Activated naive CD8-positive, alpha-beta T cell treated with anti-CD3 and anti-CD28 coated beads, Interleukin-2, amount 10 ng/mL, durations not matched to agents 7 days and 5 days (primary cell): ENCODE results near the gene PTH1R. TPM values are rescaled to one million over a fixed set of nuclear protein-coding genes. Genes with fewer than 3 reads are reported as not detected.

Experiments used
- ATAC-seq: fragments of 150-1000 bp; cut with Tn5 transposase; one replicate; pipeline ENCODE4 v1.10.0; 2021; ENCODE audit warnings: low read depth, moderate library complexity
- POLR2A ChIA-PET: fragments of 350-600 bp; sonication (Branson Sonifier 250); formaldehyde crosslinking; loops from one replicate; lab custom pipeline; 2021; ENCODE audit warnings: antibody characterized with exemption; lab: Charles Lee
- DNase-seq: peaks from one replicate; pipeline ENCODE4 v3.0.0; 2021
- H3K27ac Mint-ChIP-seq: one replicate; pipeline ENCODE4 v1.8.0; 2022; ENCODE audit warnings: mild to moderate bottlenecking, mixed read lengths
- H3K27me3 Mint-ChIP-seq: one replicate; pipeline ENCODE4 v1.8.0; 2022; ENCODE audit warnings: mild to moderate bottlenecking, moderate library complexity, mixed read lengths
- H3K36me3 Mint-ChIP-seq: one replicate; pipeline ENCODE4 v1.8.0; 2021; ENCODE audit warnings: mild to moderate bottlenecking, mixed read lengths
- H3K4me1 Mint-ChIP-seq: one replicate; pipeline ENCODE4 v1.8.0; 2021; ENCODE audit warnings: mixed read lengths
- H3K4me3 Mint-ChIP-seq: one replicate; pipeline ENCODE4 v1.8.0; 2022; ENCODE audit warnings: mild to moderate bottlenecking, moderate library complexity, mixed read lengths
- H3K9me3 Mint-ChIP-seq: one replicate; pipeline ENCODE4 v1.8.0; 2021; ENCODE audit warnings: mixed read lengths
- total RNA-seq, 2 experiments: library from RNA; stranded (reverse); gene quantifications; one replicate each; pipeline ENCODE4 v1.2.3, GENCODE V29; 2021

Gene PTH1R
- total RNA-seq, 2 experiments from 2014 or later: not detected

GRCh38 chr3:46853441-46854415 lies 23.8 kb upstream of the PTH1R start:
- H3K27ac Mint-ChIP-seq: no peak overlapping the region
- no peak overlapping the region for H3K4me3 Mint-ChIP-seq
- POLR2A ChIA-PET: no interaction called here
- H3K36me3 Mint-ChIP-seq: no peaks in the 10 kb centered on the region
- no peaks in the 10 kb centered on the region for H3K9me3 Mint-ChIP-seq
- H3K27me3 Mint-ChIP-seq: peaks cover 1% of the 10 kb centered on the region
- DNase-seq: no peak
- no peak for ATAC-seq
- no peaks in the 10 kb centered on the region for H3K4me1 Mint-ChIP-seq

DNA sequence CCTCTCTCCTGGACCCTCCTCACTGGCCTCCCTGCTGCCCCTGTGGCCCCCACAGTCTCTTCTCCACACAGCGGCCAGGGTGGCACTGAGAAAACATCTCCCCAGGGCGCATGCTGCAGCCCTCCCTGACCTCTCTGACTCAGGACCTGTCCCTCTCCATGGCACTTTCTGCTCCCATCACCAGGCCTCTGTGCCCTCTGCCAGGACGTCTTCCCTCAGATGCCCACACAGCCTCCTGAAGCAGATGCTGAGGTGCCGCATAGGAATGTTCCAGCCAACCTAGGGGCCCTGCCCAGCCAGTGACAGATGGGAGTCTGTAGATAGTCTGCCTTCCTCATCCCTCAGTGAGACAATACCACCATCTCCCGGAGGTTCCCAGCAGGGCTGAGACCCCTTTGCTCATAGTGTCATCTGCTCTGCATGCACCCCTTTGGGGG lies 22.9 kb upstream of the PTH1R start:
- H3K9me3 Mint-ChIP-seq: no peaks in the 10 kb centered on the region
- ATAC-seq: no peak
- no peak overlapping the region for H3K27ac Mint-ChIP-seq
- H3K36me3 Mint-ChIP-seq: no peaks in the 10 kb centered on the region
- no peaks in the 10 kb centered on the region for H3K4me1 Mint-ChIP-seq
- H3K27me3 Mint-ChIP-seq: peaks cover 4% of the 10 kb centered on the region
- no peak for DNase-seq
- H3K4me3 Mint-ChIP-seq: no peak overlapping the region
- POLR2A ChIA-PET: no interaction called here

GRCh38 chr3:46856576-46857471 lies 20.7 kb upstream of the PTH1R start:
- no peak overlapping the region for H3K4me3 Mint-ChIP-seq
- H3K4me1 Mint-ChIP-seq: no peaks in the 10 kb centered on the region
- no peaks in the 10 kb centered on the region for H3K36me3 Mint-ChIP-seq
- POLR2A ChIA-PET: no interaction called here
- no peaks in the 10 kb centered on the region for H3K9me3 Mint-ChIP-seq
- ATAC-seq: no peak
- peaks cover 4% of the 10 kb centered on the region for H3K27me3 Mint-ChIP-seq
- H3K27ac Mint-ChIP-seq: no peak overlapping the region
- DNase-seq: no peak

GRCh38 chr3:46857485-46858341 lies 19.8 kb upstream of the PTH1R start:
- no peaks in the 10 kb centered on the region for H3K4me1 Mint-ChIP-seq
- POLR2A ChIA-PET: no interaction called here
- peaks cover 4% of the 10 kb centered on the region for H3K27me3 Mint-ChIP-seq
- no peak for DNase-seq
- no peaks in the 10 kb centered on the region for H3K9me3 Mint-ChIP-seq
- ATAC-seq: no peak
- H3K27ac Mint-ChIP-seq: no peak overlapping the region
- no peak overlapping the region for H3K4me3 Mint-ChIP-seq
- no peaks in the 10 kb centered on the region for H3K36me3 Mint-ChIP-seq

DNA sequence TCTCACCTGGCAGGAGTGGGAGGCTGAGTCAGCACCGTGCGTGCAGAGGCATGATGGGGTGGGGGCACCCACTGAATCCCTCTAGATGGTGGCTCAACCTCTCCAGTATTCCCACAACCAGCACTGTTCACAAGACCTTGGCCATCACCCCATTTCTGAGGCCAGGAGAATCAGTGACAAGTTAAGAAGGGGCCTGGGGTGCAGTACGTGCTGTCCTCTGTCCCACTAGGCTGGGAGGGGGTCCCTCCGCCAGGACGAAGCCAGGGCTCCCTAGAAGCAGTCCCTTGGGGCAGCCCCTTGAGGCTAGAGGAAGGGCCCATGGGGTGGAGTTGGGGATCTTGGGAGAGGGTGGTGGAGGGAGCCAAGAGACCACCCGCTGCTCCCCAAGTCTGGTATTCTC lies 19.1 kb upstream of the PTH1R start:
- Mint-ChIP-seq H3K4me1 (no peaks in the 10 kb centered on the region), H3K36me3 (no peaks in the 10 kb centered on the region), H3K27me3 (peaks cover 4% of the 10 kb centered on the region), H3K9me3 (no peaks in the 10 kb centered on the region), H3K27ac (no peak overlapping the region), H3K4me3 (no peak overlapping the region)
- DNase-seq (no peak), ATAC-seq (no peak)
- POLR2A ChIA-PET: no interaction called here

- Mint-ChIP-seq H3K27me3 (peaks cover 4% of the 10 kb centered on the region), H3K4me3 (no peak overlapping the region), H3K27ac (no peak overlapping the region), H3K4me1 (no peaks in the 10 kb centered on the region), H3K36me3 (no peaks in the 10 kb centered on the region), H3K9me3 (no peaks in the 10 kb centered on the region)
- DNase-seq (no peak), ATAC-seq (no peak)
- POLR2A ChIA-PET: no interaction called here
Observed at GRCh38 chr3:46859001-46859710, 18.4 kb upstream of the PTH1R start.

- Mint-ChIP-seq H3K27ac (no peak overlapping the region), H3K9me3 (no peaks in the 10 kb centered on the region), H3K4me1 (no peaks in the 10 kb centered on the region), H3K27me3 (peaks cover 4% of the 10 kb centered on the region), H3K4me3 (no peak overlapping the region), H3K36me3 (no peaks in the 10 kb centered on the region)
- POLR2A ChIA-PET: interaction anchor here (0.6 to 0.9 kb wide), 2 partner anchors 14 to 431 kb away, joined by 3 read pairs; no protein-coding TSS in a partner anchor
- ATAC-seq (no peak), DNase-seq (peak; percentile 42)
Observed at GRCh38 chr3:46860017-46860809, 17.3 kb upstream of the PTH1R start.

- ATAC-seq (no peak), DNase-seq (no peak)
- Mint-ChIP-seq H3K27ac (peak overlapping the region; percentile 34), H3K4me1 (no peaks in the 10 kb centered on the region), H3K9me3 (no peaks in the 10 kb centered on the region), H3K27me3 (peaks cover 4% of the 10 kb centered on the region), H3K36me3 (no peaks in the 10 kb centered on the region), H3K4me3 (no peak overlapping the region)
- POLR2A ChIA-PET: no interaction called here
Observed at GRCh38 chr3:46860810-46861604, 16.5 kb upstream of the PTH1R start.

DNA sequence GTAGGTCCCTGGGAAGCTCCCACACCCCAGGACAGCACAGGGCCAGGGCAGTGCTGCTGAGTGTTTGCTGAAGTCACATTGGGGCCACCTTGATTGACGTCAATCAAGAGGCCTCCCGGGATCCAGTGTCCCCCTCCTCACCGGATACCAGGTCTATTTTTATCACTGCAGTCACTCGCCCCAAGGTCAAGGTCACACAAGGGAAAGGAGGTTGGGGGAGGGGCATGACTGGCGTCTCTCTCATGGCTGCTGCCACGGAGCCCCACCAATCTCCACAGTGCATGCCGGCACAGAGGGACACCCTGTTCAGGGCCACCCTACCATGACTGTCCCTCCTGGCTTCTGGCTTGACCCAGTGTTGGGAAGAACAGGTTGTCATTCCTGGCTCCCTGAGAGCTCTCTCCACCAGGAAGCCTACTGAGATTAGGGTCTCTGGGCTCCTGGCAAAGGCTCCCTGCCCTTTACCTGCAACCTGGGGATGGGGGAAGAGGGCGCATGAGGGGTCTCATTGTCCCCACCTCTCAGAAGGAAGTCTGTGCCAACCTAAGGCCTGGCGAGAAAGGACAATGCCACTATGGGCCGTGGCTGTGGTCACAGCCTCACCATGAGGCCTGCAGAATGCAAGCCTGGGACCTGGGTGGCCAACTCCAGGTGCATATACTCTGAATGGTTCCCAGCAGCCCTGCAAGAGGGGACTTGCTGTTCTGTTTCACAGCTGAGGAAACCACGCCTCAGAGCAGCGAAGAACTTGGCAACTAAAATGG lies 15.7 kb upstream of the PTH1R start:
- Mint-ChIP-seq H3K36me3 (no peaks in the 10 kb centered on the region), H3K27me3 (peaks cover 4% of the 10 kb centered on the region), H3K27ac (no peak overlapping the region), H3K4me1 (no peaks in the 10 kb centered on the region), H3K4me3 (no peak overlapping the region), H3K9me3 (no peaks in the 10 kb centered on the region)
- ATAC-seq: no peak
- POLR2A ChIA-PET: no interaction called here
- DNase-seq: no peak

DNA sequence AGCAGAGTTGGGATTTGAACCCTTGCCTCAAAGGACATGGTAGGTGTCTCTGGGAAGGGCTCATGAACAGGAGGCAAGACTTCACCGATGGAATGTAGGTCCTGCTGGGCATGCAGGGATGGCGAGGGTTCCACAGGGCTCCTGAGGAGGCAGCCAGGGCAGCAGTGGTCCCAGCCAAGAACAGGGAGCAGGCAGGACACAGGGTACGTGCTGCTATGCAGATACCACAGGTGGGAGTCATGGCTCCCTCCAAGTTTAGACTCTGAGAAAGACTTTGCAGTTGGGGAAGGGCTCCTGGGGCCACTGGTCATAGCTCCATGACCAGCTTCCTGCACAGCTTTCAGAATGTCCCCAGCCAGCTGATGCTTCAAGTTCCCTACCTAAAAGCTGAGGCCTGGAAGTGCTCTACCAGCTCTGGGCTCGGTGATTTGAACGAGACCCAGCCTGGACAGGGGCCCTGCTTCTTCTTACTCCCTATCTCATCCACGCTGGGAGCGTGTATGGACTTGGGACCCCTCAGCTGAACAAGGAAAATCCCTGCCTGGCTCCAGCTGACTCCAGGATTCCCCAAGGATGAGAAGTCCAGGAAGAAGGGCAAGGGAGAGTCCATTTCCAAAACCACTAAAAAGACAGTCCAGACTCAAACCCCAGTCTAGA lies 15.0 kb upstream of the PTH1R start:
- Mint-ChIP-seq H3K4me1 (no peaks in the 10 kb centered on the region), H3K36me3 (no peaks in the 10 kb centered on the region), H3K4me3 (no peak overlapping the region), H3K27me3 (peaks cover 4% of the 10 kb centered on the region), H3K27ac (no peak overlapping the region), H3K9me3 (no peaks in the 10 kb centered on the region)
- ATAC-seq: no peak
- DNase-seq: no peak
- POLR2A ChIA-PET: no interaction called here
